Ascending aorta (tissue), 2 donors: ENCODE results near the gene PDE7B. TPM values are rescaled to one million over a fixed set of nuclear protein-coding genes. Genes with fewer than 3 reads are reported as not detected.

Source experiments
- DNase-seq, 2 donors: peaks; one replicate each; pipeline ENCODE4 v3.0.0-alpha.2; 2019; ENCODE audit warnings: low spot score in 2 of 2
- H3K27ac ChIP-seq, 2 donors: fragments of 200-600 bp; sonication (generic); one replicate each; pipeline ENCODE4 v1.5.1; 2016 to 2017; ENCODE audit warnings: mild to moderate bottlenecking in 1 of 2
- H3K27me3 ChIP-seq: fragments of 200-600 bp; sonication (generic); one replicate; pipeline ENCODE4 v1.5.1; 2017
- H3K36me3 ChIP-seq, 2 donors: fragments of 200-600 bp; sonication (generic); one replicate each; pipeline ENCODE4 v1.5.1; 2016
- H3K4me1 ChIP-seq, 2 donors: fragments of 200-600 bp; sonication (generic); one replicate each; pipeline ENCODE4 v1.5.1; 2016 to 2017; ENCODE audit warnings: mild to moderate bottlenecking in 1 of 2
- H3K4me3 ChIP-seq, 2 donors: fragments of 200-600 bp; sonication (generic); one replicate each; pipeline ENCODE4 v1.5.1; 2016 to 2017; ENCODE audit warnings: mild to moderate bottlenecking in 1 of 2
- H3K9me3 ChIP-seq, 2 donors: fragments of 200-600 bp; sonication (generic); one replicate each; pipeline ENCODE4 v1.5.1; 2016
- intact Hi-C: fragments of 100-400 bp; cut with DNase I; formaldehyde crosslinking; loops from one replicate; pipeline ENCODE4 v1.15.1; 2023
- total RNA-seq: library from RNA; depleted of rRNA; stranded (reverse); fragments of >200 nt; gene quantifications from one replicate; pipeline ENCODE4 v1.1.0, GENCODE V29; 2016
- TF ChIP-seq, protein P1 (sequence below), 3 experiments: fragments of 200-600 bp in 2 of 3; fragments of 450-650 bp in 1 of 3; sonication (generic) in 2 of 3; IDR thresholded peaks; one replicate each; pipeline ENCODE4 v1.5.1; 2016 to 2019; ENCODE audit warnings: antibody characterized with exemption in 3 of 3, mild to moderate bottlenecking in 1 of 3, moderate library complexity in 1 of 3

PDE7B gene
- total RNA-seq, 1 donor from 2014 or later, result 6.0 TPM

DNA sequence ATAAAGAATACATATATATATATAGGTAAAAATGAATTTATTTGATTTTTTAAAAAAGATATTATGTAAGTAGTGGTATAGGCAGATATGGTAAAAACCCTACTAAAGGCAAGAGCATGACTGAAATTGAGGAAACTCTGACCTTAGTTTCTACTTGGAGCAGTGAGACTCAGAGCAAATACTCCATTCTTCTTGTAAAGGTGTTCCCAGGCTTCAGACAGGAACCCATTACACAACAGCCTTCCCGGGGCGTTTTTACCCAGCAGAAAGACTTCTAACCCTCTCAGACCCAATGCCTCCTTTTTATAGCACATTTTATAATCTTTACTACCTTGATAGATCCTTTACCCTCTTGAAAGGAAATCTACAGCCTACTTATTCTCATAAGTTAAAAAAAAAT lies 274.1 kb downstream of the PDE7B start:
- no peak for DNase-seq
- TF ChIP-seq, protein P1, sequence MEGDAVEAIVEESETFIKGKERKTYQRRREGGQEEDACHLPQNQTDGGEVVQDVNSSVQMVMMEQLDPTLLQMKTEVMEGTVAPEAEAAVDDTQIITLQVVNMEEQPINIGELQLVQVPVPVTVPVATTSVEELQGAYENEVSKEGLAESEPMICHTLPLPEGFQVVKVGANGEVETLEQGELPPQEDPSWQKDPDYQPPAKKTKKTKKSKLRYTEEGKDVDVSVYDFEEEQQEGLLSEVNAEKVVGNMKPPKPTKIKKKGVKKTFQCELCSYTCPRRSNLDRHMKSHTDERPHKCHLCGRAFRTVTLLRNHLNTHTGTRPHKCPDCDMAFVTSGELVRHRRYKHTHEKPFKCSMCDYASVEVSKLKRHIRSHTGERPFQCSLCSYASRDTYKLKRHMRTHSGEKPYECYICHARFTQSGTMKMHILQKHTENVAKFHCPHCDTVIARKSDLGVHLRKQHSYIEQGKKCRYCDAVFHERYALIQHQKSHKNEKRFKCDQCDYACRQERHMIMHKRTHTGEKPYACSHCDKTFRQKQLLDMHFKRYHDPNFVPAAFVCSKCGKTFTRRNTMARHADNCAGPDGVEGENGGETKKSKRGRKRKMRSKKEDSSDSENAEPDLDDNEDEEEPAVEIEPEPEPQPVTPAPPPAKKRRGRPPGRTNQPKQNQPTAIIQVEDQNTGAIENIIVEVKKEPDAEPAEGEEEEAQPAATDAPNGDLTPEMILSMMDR (IDR thresholded peaks at IDR 0.05), result no peak
- no peaks in the 10 kb centered on the region for H3K4me1 ChIP-seq
- H3K27me3 ChIP-seq, result no peaks in the 10 kb centered on the region
- H3K27ac ChIP-seq, result no peak overlapping the region
- intact Hi-C loops, result no loop called here
- H3K36me3 ChIP-seq, result no peaks in the 10 kb centered on the region
- H3K4me3 ChIP-seq, result no peak overlapping the region
- H3K9me3 ChIP-seq, result no peaks in the 10 kb centered on the region

DNA sequence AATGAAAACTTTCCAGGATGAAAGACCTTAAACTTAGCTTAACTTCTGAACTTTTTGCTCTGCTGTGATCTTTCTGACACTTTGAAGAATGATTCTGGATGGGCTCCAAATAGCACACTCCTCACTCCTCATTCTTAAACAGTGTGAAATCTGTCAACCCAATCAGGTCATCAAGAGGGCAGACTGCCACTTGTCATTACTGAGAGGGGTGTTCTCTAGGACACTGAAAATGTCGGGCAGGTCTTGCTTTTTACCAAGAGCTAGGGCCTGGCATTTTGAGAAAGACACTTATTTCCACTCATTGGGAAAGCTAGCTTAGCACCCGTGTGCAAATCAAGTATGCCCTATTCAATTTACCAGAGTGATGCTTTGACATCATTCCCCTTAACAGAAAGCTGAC lies 276.4 kb downstream of the PDE7B start:
- TF ChIP-seq, protein P1 (IDR thresholded peaks at IDR 0.05), result no peak
- Histone ChIP-seq H3K9me3 (no peaks in the 10 kb centered on the region), H3K4me3 (no peak overlapping the region), H3K36me3 (no peaks in the 10 kb centered on the region), H3K27me3 (no peaks in the 10 kb centered on the region), H3K27ac (no peak overlapping the region), H3K4me1 (no peaks in the 10 kb centered on the region)
- intact Hi-C loops, result no loop called here
- no peak for DNase-seq

- Histone ChIP-seq H3K27me3 (no peaks in the 10 kb centered on the region), H3K27ac (no peak overlapping the region), H3K4me1 (no peaks in the 10 kb centered on the region), H3K4me3 (no peak overlapping the region), H3K9me3 (no peaks in the 10 kb centered on the region), H3K36me3 (no peaks in the 10 kb centered on the region)
- intact Hi-C loops, result no loop called here
- TF ChIP-seq, protein P1 (IDR thresholded peaks at IDR 0.05), result no peak
- DNase-seq, result no peak
Observed at GRCh38 chr6:136129365-136129764, 277.9 kb downstream of the PDE7B start.

DNA sequence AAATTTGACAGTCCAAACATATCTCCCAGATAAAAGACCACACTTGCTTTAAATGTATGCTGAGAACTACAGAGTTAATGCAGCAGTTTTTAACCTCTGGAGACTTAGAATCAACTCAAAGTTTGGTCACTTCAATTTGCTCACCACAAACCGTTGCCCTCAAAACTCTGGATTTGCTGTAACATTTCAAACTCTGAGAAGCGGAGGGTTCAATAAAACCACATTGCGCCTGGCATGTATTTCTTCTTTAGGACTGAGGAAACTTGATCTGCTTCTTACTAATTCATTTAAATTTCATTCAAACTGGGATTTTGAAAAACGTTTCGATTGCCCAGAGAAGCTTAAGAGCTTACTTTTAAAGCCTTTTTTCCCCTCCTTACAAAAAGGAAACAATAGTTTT lies 282.8 kb downstream of the PDE7B start:
- no peaks in the 10 kb centered on the region for H3K36me3 ChIP-seq
- intact Hi-C loops, result no loop called here
- H3K9me3 ChIP-seq, result no peaks in the 10 kb centered on the region
- no peak overlapping the region for H3K27ac ChIP-seq
- no peaks in the 10 kb centered on the region for H3K27me3 ChIP-seq
- no peaks in the 10 kb centered on the region for H3K4me1 ChIP-seq
- DNase-seq, result no peak
- H3K4me3 ChIP-seq, result no peak overlapping the region
- TF ChIP-seq, protein P1 (IDR thresholded peaks at IDR 0.05), result no peak

DNA sequence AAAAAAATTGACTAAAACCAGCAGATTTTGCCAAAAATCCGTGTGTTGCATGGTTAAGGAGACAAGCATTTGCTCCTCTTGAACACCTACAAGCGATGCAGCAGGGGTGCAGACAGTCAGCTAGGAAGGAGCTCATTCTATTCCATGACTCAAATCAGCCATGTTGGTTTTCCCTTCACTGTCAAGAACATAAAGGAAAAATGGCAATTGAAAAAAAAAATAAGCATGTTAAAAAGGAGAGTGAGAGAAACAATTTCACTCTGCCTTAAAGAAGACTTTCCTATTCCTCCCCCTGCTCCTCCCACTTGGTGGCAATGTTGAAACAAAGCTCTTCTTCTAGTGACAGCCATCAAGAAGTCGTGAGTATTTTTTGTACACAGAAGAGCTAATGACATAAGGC lies 283.2 kb downstream of the PDE7B start:
- intact Hi-C loops, result no loop called here
- Histone ChIP-seq H3K4me3 (no peak overlapping the region), H3K9me3 (no peaks in the 10 kb centered on the region), H3K36me3 (no peaks in the 10 kb centered on the region), H3K27ac (no peak overlapping the region), H3K27me3 (no peaks in the 10 kb centered on the region), H3K4me1 (no peaks in the 10 kb centered on the region)
- DNase-seq, result no peak
- TF ChIP-seq, protein P1 (IDR thresholded peaks at IDR 0.05), result no peak

GRCh38 chr6:136136274-136136673 lies 284.8 kb downstream of the PDE7B start:
- no peaks in the 10 kb centered on the region for H3K9me3 ChIP-seq
- TF ChIP-seq, protein P1 (IDR thresholded peaks at IDR 0.05), result no peak
- H3K4me3 ChIP-seq, result no peak overlapping the region
- intact Hi-C loops, result no loop called here
- no peak overlapping the region for H3K27ac ChIP-seq
- H3K36me3 ChIP-seq, result no peaks in the 10 kb centered on the region
- H3K27me3 ChIP-seq, result no peaks in the 10 kb centered on the region
- DNase-seq, result no peak
- no peaks in the 10 kb centered on the region for H3K4me1 ChIP-seq
